GM18907 (cell line): ENCODE measurements around the gene TOR1B.
A peak's percentile ranks its signal among the peaks of the same experiment; 100 is the strongest.
"Not testable (repeated sequence)": the region's sequence is repeated elsewhere in the genome, so short reads cannot be mapped to it uniquely, and the experiment has no call there.

Experiments
- ATAC-seq: cut with Tn5 transposase; IDR thresholded peaks from one replicate; pipeline ENCODE4 v1.9.1; 2021; ENCODE audit warnings: mild to moderate bottlenecking, moderate library complexity; ENCODE audit not compliant: unreplicated experiment

Gene TOR1B

GRCh38 chr9:129776566-129776937, 26.4 kb upstream of the TOR1B start:
- ATAC-seq, result no peak

- ATAC-seq, result no peak
Observed at GRCh38 chr9:129776938-129777768, 25.8 kb upstream of the TOR1B start.

- ATAC-seq, result no peak
Observed at GRCh38 chr9:129777769-129778130, 25.2 kb upstream of the TOR1B start.

GRCh38 chr9:129778469-129778868, 24.5 kb upstream of the TOR1B start:
- ATAC-seq, result no peak

GRCh38 chr9:129779560-129780190, 23.3 kb upstream of the TOR1B start:
- no peak for ATAC-seq

GRCh38 chr9:129781131-129781530, 21.9 kb upstream of the TOR1B start:
- ATAC-seq, result no peak

- ATAC-seq, result no peak
Observed at GRCh38 chr9:129781981-129782380, 21.0 kb upstream of the TOR1B start.

- ATAC-seq, result peak; percentile 54
Observed at GRCh38 chr9:129783516-129784361, 19.2 kb upstream of the TOR1B start.

GRCh38 chr9:129784970-129785369, 18.0 kb upstream of the TOR1B start:
- not testable (repeated sequence) for ATAC-seq

GRCh38 chr9:129785866-129786265, 17.1 kb upstream of the TOR1B start:
- no peak for ATAC-seq

- ATAC-seq, result no peak
Observed at GRCh38 chr9:129786481-129786880, 16.5 kb upstream of the TOR1B start.

GRCh38 chr9:129794549-129794948, 8.4 kb upstream of the TOR1B start:
- ATAC-seq, result no peak

GRCh38 chr9:129796029-129796428, 7.0 kb upstream of the TOR1B start:
- ATAC-seq, result not testable (repeated sequence)

GRCh38 chr9:129798973-129799372, 4.0 kb upstream of the TOR1B start:
- ATAC-seq, result no peak

GRCh38 chr9:129801504-129801903, 1.5 kb upstream of the TOR1B start:
- ATAC-seq, result no peak

GRCh38 chr9:129803676-129804060, 684 bp downstream of the TOR1B start:
- no peak for ATAC-seq

GRCh38 chr9:129806061-129806460, 3.1 kb downstream of the TOR1B start:
- no peak for ATAC-seq

- no peak for ATAC-seq
Observed at GRCh38 chr9:129809346-129809745, 6.4 kb downstream of the TOR1B start.

GRCh38 chr9:129810116-129810515, 7.1 kb downstream of the TOR1B start:
- no peak for ATAC-seq

GRCh38 chr9:129810788-129811187, 7.8 kb downstream of the TOR1B start:
- no peak for ATAC-seq

- no peak for ATAC-seq
Observed at GRCh38 chr9:129811967-129812363, 9.0 kb downstream of the TOR1B start.

- ATAC-seq, result no peak
Observed at GRCh38 chr9:129812385-129812784, 9.4 kb downstream of the TOR1B start.
